HS-27A (cell line): ENCODE results near the gene SMG9.

Source experiments
- DNase-seq: peaks from one replicate; pipeline ENCODE4 v3.0.0-alpha.2; 2012; ENCODE audit warnings: low read depth, missing footprints

Gene SMG9

DNA sequence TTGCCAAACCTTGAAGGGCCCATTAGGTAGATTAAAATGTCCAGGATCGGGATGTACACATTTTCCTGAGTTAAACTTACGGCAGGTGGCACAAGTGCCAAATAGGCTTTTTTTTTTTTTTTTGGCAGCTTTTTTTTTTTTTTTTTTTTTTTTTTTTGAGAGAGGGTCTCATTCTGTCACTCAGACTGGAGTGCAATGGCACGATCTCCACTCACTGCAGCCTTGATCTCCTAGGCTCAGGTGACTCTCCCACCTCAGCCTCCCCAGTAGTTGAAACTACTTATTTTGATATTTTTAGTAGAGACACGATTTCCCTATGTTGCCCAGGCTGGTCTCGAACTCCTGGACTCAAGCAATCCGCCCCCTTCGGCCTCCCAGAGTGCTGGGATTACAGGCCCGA is 29.9 kb downstream of the SMG9 start:
- DNase-seq, result no peak

DNA sequence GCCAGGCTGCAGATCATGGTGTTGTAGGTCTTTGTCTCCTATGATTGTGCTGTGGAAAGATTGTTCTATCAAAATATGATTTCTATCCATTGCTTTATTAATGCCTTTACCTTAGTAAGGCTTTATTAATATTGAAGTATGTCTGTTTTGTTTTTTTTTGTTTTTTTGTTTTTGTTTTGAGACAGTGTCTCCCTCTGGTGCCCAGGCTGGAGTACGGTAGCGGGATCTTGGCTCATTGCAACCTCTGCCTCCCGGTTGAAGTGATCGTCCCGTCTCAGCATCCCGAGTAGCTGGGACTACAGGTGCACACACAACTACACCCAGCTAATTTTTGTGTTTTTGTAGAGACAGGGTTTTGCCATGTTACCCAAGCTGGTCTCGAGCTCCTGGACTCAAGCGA is 31.2 kb downstream of the SMG9 start:
- no peak for DNase-seq

DNA sequence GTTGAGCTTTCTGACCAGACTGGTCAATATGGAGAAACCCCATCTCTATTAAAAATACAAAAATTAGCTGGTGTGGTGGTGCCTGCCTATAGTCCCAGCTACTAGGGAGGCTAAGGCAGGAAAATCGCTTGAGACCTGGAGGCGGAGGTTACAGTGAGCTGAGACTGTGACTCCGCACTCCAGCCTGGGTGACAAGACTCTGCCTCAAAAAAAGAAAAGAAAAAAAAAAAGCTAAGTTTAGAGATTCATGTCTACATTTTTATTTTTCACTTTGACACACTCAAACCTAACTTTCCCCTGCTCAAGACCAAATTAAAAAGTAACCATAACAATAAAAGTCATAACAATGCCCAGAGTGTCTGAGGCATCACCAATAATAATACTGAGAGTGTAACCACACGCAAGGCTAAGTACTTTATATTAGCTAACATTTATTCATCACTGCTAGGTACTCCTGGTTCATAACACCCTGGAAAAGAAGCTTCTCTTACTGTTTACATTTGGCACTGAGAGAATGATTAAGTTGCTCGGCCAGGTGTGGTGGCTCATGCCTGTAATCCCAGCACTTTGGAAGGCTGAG is 33.2 kb downstream of the SMG9 start:
- DNase-seq, result no peak

DNA sequence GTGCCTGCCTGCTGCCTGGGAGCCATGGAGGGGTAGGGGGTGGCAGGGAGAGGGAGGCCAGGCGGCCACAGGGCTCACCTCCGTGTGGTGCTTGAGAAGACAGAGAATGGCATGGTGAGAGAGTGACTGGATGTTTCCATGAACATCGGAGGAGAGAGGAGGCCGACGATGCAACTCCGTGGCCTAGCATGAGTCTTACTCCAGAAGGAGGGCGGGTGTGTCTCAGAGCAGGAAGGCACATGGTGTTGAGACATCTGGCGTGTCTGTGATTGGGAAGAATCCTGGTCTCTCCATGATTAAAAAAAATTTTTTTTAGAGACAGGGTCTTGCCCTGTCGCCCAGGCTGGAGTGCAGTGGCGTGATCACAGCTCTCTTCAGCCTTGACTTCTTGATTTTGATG is 33.8 kb downstream of the SMG9 start:
- DNase-seq, result no peak

DNA sequence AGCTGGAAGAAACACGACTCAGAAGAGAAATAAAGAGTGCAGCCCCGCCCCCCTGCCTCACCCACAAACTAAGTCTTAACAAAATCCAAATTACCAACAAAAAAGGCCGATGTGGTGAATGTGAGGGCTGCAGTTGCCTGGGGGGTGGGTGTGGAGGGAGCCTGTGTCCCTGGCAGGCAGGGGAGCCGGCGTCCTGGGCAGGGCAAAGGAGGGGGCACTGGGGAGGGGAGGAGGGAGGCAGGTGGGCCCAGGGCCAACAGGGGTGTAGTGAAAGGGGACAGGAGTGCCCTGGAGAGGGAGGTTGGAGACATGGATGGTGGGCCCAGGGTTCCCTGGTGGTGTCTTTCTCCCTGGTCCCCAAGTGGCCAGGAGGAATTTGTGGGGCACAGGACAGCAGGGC is 34.8 kb downstream of the SMG9 start:
- no peak for DNase-seq

DNA sequence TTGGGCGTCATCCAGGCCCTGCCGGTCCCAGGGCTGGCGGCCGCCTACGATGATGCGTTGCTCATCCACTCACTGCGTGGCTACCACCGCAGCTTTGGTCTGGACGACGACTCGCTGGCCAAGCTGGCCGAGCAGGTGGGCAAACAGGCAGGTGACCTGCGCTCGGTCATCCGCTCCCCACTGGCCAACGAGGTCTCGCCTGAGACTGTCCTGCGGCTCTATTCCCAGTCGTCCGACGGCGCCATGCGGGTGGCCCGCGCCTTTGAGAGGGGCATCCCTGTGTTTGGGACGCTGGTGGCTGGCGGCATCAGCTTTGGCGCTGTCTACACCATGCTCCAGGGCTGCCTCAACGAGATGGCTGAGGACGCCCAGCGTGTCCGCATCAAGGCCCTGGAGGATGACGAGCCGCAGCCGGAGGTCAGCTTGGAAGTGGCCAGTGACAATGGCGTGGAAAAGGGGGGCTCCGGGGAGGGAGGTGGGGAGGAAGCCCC is 35.3 kb downstream of the SMG9 start:
- DNase-seq, result no peak

DNA sequence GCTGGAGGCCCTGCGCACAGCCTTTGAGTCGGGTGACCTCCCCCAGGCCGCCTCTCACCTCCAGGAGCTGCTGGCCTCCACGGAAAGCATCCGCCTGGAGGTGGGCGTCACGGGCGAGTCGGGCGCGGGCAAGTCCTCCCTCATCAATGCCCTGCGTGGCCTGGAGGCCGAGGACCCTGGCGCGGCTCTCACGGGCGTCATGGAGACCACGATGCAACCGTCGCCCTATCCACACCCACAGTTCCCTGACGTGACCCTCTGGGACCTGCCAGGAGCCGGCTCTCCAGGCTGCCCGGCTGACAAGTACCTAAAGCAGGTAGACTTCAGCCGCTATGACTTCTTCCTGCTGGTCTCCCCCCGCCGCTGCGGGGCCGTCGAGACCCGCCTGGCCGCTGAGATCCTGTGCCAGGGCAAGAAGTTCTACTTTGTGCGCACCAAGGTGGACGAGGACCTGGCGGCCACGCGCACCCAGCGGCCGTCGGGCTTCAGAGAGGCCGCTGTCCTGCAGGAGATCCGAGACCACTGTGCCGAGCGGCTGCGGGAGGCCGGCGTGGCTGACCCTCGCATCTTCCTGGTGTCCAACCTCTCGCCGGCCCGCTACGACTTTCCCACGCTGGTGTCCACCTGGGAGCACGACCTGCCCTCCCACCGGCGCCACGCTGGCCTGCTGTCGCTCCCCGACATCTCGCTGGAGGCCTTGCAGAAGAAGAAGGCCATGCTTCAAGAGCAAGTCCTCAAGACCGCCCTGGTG is 36.0 kb downstream of the SMG9 start:
- DNase-seq, result no peak

DNA sequence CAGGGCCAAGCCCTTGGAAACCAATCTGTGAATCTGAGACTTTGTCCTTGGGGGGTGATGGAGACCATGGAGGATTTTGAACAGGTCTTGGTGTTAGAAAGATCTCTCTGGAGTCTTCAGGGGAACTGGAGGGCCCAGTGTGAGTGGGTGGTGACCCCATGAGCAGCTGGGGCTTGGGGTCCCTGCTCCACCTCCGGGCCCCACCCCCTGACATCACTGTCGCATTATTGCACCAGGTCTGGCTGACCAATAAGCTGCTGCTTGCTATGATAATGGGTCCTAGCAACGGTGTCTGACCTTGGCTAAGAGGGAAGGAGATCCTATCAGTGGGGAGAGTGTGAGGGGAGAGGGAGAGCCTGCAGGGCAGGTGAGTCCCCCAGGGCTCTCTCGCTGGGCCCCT is 39.0 kb downstream of the SMG9 start, which contains the start of gene IRGC:
Gene IRGC, plus strand, starts transcription at position 301 of the 400 bp plus-strand sequence. CDS start 2,483 bp downstream, outside the sequence.
- DNase-seq, result no peak

DNA sequence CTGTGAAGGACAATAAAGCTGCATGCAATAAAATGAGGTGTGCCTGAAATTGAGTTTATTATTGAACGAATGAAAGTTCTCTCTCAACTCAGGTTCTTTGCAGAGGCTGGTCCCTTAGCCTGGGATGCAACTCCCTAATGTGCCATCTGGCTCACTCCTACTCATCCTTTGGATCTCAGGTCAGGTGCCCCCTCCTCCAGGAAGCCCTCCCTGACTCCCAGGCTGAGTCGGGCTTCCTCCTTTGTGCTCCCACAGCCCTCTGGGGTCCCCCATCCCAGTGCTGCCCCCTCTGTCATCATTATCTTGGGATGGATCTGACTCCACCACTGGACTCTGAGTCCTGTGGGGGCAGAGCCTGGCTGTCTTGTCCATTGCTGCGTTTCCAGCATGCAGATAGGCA is 41.6 kb downstream of the SMG9 start:
- no peak for DNase-seq

DNA sequence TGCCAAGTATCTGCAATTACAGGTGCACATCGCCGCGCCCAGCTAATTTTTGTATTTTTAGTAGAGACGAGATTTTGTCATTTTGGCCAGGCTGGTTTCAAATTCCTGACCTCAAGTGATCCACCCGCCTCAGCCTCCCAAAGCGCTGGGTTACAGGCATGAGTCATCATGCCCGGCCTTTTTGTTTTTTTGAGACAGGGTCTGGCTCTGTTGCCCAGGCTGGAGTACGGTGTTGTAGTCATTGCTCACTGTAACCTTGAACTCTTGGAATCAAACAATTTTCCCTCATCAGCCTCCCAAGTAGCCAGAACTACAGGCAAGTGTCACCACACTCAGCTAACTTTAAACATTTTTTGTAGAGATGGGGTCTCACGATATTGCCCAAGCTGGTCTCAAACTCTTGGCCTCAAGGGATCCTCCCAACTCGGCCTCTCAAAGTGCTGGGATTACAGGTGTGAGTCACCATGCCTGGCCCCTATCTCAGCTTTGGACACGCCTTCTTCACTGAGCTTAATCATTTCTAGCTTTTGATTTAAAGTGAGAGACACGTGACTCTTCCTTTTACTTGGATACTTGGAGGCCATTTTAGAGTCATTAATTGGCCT is 42.9 kb downstream of the SMG9 start:
- DNase-seq, result no peak

DNA sequence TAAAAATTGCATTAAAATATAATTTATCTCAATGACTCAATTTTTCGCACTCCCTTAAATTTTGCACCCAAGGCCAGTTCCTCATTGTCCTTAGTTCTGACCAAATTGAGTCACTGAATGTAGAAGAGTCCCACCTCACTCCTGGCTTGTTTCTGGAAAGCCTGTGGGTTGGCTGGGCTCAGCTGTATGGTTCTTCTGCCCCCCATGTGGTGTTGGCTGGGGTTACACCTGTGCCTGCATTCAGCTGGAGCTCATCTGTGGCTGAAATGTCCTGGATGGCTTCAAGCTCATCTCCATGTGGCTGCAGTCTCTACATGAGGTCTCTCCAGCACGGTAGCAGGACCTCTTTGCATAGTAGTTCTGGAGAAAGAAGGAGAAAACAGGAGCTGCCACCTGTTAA is 46.0 kb downstream of the SMG9 start:
- no peak for DNase-seq

DNA sequence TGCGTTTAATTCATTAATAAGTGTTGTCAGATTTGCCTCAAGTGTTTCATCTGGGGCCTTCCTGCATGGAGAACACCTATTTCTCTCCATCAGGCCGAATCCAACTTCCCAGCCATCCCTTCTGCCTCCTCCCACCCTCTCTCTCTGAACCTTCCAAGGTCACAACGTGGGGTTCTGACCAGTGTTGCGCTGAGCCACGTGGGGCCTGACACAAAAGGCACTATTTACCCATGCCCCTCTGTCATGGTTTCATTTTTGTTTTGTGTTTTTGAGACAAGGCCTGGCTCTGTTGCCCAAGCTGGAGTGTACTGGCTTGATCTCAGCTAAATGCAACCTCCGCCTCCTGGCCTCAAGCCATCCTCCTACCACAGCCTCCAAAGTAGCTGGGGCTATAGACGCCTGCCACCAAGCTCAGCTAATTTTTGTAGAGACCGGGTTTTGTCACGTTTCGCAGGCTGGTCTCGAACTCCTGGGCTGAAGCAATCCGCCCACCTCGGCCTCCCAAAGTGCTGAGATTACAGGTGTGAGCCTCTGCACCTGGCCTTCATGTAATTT is 47.5 kb downstream of the SMG9 start:
- DNase-seq, result no peak

DNA sequence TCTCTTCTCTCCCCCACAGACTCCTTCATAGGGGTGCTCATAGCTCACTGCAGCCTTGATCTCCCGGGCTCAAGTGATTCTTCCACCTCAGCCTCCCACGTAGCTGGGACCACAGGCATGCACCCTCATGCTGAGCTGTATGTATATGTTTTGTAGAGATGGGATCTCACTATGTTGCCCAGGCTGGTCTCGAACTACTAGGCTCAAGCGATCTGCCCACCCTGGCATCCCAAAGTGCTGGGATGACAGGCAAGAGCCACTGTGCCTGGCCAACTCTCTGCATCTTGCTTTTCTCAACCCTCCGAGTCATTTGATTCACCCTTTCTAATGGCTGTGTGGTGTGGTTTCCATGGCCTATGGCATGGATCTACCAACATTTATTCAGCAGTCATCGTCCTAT is 49.0 kb downstream of the SMG9 start:
- DNase-seq, result no peak

DNA sequence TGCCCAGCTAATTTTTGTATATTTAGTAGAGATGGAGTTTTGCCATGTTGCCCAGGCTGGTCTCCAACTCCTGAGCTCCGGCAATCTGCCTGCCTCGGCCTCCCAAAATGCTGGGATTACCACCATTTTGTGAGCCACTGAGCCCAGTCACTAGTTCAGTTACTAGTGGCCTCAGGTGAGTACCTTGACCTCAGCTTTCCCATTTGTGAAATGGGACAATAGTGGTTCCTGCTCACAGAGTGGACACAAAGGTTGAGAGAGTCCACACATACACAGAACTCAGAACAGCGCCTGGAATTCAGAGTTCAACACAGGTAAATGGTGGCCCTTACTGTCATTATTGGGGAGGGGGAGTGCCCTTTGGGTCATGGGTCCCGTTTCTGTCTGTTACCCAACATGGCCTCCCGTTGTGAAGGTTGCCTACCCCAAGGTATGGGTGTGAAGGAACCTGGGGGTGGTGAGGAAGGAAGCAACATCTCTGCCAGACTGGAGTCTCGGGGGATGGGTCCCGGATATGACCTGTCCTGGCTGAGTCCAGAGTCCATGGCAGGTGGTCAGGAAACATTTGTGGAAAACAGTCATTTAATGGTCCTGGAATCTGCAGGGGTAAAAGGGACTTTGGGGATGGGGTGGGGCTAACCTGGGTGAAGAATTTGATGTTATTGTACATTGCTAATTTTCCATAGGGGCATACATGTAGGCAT is 50.6 kb downstream of the SMG9 start:
- no peak for DNase-seq

DNA sequence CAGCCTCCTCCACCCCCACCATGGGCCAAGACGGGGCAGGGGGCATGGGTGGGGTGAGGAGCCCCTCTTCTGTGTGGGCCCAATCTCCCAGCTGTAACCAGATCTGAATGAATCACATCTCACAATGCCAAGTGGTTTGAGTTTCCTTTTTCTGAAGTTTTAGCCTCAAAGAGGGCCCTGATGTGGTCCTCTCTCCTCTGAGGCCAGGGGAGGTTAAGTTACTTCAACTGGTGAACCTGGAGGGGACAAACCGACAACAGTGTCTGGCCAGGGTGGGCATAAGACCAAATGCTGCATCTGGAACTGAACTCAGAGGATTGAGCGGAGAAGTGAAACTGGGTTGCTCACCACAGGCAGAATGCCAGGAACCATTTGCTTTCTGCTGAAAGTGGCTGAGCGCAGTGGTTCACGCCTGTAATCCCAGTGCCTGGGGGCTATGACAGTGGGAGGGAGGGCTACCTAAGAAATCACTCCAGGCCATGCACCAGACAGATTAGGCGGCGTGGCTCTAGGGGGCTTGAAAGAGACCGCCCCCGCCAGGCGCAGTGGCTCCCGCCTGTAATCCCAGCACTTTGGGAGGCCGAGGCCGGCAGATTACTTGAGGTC is 54.3 kb downstream of the SMG9 start:
- no peak for DNase-seq

DNA sequence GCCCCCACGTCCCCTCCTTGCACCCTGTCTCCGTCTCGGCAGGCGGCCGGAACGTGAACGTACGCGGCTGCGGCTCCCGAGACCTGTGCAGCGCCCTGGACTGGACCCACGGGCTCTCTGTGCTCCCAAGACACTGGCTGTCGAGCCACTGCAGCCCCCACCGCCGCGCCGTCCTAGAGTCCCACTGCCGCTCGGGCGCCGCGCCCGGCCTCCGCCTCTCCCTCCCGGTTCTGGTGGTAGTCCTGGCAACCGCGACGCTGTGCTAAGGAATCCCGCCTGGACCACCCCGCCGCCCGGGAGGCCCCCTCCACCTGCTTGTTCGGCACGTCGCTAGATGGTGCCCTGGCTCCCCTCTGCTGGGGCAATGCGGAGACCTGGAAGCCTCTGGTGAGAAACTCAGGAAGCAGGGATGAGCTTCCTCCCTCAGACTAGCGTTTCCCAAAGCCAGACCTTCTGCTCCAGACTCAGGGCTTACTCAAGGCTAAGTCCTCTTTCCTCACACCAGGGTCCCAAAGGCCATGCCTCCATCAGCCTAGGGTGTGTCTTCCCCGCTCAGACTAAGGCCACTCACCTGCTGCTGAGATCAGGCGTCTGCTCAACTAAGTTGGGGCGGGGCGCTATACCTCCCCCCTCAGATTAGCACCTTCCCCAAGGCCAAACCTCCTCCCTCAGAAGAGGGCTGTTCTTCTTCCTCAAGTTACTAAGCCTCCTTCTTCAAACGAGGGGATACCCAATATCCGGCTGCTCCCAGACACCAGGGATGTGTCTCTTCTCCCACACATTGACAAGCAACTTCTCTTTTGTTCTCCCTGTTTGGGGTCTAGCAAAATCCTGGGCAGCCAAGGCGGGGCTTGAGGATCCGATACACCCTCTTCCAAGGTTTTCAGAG is 55.0 kb downstream of the SMG9 start:
- no peak for DNase-seq

DNA sequence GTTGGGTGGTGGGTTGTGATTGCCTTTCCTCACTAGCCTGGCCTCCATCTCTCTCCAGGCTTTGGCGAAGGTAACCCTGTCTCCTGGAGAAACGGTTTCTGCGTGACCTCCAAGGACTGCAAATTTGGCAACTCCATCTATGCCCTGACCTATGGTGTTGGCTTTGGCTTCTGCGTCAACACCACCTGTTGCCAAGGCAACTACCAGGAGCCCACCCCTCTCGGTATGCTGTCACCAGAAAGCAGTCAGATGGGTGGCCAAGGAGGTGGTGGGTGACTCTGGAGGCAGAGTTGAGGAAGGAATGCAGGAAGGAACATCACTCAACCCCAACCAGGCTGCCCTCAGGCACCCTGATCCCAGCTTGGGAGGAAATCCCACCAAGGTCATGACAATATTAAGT is 57.5 kb downstream of the SMG9 start:
- no peak for DNase-seq

DNA sequence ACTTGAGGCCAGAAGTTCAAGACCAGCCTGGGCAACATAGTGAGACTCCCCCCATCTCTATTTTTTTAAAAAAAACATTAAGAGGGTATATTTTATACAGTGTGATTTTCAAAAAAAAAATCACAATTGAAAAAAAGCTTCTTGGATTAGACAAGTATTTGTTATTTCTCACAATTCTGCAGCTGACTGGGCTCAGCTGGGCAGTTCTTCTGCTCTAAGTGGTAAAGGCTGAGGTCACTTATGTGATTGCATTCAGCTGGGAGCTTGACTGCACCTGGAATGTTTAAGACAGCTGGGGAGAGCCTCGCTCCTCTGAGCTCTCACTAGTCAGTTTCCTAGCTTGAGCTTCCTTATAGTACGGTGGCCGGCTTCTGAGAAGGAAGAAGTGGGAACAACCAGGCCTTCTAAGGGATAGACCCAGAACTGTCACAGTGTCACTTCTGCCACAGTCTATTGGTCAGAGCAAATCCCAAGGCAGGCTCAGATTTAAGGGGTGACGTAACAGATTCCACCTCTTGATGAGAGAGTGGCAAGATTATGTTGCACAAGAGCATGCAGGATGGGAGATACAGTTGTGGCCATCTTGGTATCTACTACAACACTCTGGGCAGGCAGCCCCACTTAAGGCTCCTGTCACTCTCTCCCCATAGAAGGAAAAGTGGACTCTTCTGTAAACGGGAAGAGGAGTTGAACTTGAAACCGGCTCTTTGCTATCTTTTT is 58.6 kb downstream of the SMG9 start:
- DNase-seq, result no peak

DNA sequence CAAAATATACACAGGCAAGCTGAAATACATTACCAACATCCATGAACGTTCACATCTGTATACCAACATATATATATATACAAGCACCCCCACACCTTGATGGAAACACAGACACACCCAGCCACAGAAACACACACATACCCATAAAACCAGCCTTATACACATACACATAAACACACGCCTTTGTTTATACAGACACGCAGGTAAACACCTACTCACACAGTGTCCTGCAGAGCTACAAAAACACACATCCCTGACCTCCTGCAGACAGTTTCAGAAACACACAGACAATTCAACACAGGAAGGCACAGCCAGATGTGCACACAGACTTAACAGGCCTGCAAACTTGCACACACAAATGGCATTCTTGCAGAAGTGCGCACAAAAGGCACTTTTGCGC is 60.2 kb downstream of the SMG9 start:
- DNase-seq, result no peak

DNA sequence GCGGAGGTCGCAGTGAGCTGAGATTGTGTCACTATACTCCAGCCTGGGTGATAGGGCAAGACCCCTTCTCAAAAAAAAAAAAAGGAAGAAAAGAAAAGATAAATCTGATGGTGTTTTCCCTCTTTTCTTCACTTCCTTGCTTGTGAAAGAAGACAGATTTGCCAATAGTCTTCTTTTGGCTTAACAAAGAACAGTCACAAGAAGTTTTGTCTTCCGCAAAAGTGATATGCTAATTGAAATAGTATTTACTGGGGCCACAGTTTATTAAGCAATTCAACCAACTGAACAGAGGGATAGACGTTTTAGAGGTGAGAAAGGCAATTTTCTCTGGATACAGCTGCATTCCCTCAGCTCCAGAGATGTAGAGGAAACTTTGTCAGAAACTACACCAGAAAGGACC is 61.9 kb downstream of the SMG9 start:
- no peak for DNase-seq
